ENCODE results near the gene ARHGAP19.

Gene ARHGAP19

DNA sequence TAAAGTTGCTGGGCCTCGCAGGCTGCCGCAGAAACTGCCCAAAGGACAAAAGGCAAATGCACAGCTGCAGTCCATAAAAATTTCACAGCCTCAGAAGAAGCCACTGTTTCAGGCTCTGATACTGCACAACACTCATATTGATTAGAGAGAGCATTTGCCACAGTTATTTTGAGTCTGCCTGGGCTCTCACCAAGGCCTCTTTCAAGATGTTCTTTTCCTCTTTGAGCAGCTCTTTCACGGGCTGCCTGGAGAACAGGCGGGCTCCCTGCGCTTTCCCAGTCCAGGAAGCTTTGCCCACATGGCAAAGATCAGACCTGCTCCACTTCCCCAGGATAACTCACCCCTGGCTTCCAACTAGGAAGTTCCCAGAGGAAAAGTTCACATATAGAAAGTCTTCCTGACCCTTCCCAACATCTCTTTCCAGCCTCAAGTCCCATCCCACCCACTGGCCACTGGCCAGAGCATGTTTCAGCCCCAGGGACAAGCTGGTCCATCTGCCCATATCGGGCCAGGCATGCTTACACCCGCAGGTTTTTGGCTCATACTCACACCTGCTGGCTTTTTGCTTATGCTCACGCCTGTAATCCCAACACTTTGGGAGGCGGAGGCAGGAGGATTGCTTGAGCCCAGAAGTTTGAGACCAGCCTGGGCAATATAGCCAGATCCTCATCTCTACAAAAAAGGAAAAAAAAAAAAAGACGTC, 110.0 kb downstream of the ARHGAP19 start:
- in situ Hi-C loops (cut with HindIII; ENCODE audit: low pct_ligation_motif_present, low pct_unique_long_range_greater_than_20kb, low sequenced_read_pairs), result no loop called here
- DNase-seq, result no peak

DNA sequence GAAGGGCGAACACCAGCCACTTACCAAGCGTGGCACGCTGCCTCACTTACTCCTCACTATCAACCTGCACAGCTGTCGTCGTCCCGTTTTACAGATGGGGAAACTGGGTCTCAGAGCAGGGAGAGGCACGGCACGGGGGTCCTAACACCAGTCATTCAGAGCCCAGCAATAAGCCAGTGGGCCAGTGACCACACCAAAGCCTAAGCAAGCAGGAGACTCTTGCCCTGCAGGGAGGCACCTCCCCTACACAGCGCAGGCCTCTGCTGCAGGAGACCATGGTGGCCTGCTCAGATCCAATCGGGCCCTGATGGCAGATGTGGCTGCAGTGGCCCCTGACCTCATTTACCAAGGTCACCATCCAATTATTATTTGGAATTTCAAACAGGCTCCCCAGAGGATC, 111.5 kb downstream of the ARHGAP19 start:
- no peak for DNase-seq
- in situ Hi-C loops (cut with HindIII; ENCODE audit: low pct_ligation_motif_present, low pct_unique_long_range_greater_than_20kb, low sequenced_read_pairs), result no loop called here

DNA sequence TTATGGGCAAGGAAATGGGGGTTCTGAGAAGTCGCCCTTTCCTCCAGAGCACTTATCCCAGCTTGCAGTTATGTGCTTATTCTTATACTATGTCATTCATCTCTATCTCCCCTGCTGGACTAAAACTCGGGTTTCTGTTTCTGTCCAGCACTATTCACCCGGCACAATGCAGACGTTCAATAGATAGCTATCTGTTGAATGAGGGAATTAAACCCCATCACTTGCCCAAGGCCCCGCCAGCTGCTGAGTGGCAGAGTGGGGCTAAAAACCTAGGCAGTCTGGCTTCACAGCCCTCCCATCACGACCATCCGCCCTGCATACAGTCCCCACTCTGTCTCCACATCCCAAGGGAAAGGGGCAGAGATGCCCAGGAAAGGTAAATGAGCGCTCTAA, 112.1 kb downstream of the ARHGAP19 start:
- in situ Hi-C loops (cut with HindIII; ENCODE audit: low pct_ligation_motif_present, low pct_unique_long_range_greater_than_20kb, low sequenced_read_pairs), result no loop called here
- no peak for DNase-seq

DNA sequence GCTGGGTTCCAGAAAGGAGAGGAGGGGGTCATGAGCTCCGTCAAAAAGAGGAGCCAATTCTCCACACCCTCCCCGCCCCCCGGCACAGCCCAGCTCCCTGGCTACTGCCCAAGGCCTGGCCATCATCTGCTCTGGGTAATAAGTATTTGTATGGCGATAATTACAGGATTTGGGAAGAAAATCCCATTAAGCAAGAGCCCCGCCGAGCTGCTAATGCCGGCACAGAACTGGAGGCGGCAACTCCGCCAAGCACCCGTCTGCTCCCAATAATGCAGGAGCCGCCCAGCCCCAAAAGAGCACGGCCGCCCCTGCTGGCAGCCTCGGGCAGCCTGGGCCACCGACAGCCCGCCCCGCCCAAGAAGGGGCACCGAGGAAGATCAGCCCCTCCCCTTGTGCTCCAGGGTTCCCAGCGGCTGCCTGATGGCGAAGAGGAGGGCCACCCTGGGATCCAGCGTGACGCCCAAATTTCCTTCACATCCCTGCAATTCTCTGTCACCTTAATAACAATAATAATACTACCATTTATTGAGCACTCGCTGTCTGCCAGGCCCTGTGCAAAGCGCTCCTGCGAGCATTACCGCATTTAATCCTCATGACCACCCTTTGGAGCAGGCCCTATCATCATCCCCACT, 112.6 kb downstream of the ARHGAP19 start:
- no peak for DNase-seq
- in situ Hi-C loops (cut with HindIII; ENCODE audit: low pct_ligation_motif_present, low pct_unique_long_range_greater_than_20kb, low sequenced_read_pairs), result no loop called here

DNA sequence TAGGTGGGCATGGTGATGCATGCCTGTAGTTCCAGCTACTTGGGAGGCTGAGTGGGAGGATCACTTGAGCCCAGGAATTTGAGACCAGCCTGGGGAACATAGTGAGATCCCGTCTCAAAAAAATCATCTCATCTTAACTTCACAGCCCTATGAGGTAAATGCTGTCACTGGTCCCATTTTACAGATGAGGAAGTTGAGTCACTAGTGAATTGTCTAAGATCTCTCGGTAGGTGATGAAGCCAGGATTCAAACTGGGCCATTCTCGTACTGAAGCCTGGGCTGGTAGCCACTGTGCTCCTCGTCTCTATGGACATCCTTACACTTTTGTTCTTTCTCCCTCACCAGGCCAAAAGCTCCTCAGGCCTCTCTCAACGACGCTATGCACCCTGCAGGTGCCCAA, 113.1 kb downstream of the ARHGAP19 start:
- no peak for DNase-seq
- in situ Hi-C loops (cut with HindIII; ENCODE audit: low pct_ligation_motif_present, low pct_unique_long_range_greater_than_20kb, low sequenced_read_pairs), result no loop called here

DNA sequence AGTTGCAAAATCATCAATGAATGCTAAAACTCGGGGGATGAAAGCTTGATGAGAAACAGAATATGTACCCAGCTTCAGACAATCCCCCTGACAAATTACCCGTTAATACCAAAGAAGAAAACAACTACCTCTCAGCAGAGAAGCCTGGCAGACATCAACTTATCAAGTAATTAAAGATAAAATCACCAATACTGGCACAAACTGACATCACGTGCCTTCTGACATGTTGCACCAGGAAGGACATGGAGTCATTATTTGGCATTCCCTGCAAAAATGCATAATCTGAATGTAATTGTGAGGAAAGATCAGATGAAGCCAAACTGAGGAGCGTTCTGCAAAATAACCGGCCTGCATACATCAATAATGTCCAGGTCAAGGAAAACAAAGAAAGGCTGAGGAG, 114.4 kb downstream of the ARHGAP19 start:
- no peak for DNase-seq
- in situ Hi-C loops (cut with HindIII; ENCODE audit: low pct_ligation_motif_present, low pct_unique_long_range_greater_than_20kb, low sequenced_read_pairs), result no loop called here

DNA sequence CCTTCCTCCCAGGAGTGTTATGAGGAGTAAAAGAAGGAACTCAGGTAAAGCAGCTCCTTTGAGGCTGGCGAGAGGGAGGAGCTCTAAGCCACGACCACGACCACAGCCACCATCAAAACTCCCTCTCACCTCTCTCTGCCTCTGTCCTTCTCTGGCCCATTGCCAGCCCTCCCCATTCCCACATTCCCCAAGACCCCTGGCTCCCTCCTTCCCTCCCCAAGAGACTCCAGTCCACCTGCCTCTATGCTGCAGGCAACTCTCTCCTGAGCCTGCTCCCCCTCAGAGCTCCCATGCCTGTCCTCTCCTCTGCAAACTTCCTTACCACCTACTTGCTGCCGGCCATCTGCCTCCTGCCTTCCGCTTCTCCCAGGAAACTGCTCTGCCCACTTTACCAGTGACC, 116.2 kb downstream of the ARHGAP19 start:
- in situ Hi-C loops (cut with HindIII; ENCODE audit: low pct_ligation_motif_present, low pct_unique_long_range_greater_than_20kb, low sequenced_read_pairs), result no loop called here
- DNase-seq, result no peak

DNA sequence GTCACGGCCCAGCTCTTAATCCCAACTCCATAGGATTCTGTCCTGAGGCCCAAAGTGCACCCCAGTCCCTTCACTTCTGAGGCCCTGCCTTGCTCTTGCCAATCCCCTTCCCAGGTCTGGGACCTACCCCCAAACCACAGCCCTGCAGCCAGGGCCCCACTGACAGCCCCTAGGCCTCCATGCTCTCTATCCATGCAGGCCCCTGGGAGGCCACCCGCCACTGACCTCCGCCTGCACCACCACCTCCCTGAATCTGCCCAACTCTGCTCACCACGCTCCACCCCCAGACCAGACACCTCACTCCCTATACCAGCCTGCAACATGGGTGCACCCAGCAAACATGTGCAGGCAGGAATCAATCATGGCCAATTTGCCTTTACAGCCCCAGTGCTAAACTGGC, 116.9 kb downstream of the ARHGAP19 start:
- no peak for DNase-seq
- in situ Hi-C loops (cut with HindIII; ENCODE audit: low pct_ligation_motif_present, low pct_unique_long_range_greater_than_20kb, low sequenced_read_pairs), result no loop called here

DNA sequence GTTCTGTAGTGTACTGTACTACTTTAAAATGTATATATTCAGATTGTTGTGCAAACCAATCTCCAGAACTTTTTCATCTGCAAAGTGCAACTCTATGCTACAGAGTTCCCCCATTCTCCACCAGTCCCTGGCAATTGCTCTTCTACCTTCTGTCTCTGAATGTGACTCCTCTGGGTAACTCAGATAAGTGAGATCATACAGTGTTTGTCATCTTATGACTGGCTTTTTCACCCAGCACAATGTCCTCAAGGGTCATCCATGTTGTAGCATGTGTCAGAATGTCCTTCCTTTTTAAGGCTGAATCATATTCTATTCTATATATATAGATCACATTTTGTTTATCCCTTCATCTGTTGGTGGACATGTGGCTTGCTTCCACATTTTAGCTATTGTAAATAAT, 117.5 kb downstream of the ARHGAP19 start:
- DNase-seq, result no peak
- in situ Hi-C loops (cut with HindIII; ENCODE audit: low pct_ligation_motif_present, low pct_unique_long_range_greater_than_20kb, low sequenced_read_pairs), result no loop called here

DNA sequence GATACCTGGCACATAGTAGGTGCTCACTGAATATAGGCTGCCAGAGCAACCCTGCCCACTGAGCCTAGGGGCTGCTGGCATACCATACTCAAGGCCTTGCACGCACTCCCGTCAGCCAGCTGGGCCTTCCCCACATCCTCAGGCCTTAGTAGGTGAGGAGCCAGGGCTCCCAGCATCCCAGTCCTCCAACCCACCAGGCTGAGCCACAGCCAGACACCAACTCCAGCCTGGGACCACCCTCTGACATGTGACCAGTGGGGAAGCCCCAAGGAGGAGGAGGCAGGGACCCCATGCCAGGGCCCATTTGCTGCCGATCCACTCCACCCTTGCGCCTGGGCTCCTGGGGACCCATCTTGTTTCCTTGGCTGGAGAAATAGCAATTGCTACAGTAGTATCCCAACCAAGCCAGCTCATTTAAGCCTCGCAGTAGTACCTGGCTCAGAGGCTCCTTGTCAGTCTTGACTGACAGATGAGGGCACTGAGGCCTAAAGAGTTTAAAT, 118.1 kb downstream of the ARHGAP19 start:
- DNase-seq, result no peak
- in situ Hi-C loops (cut with HindIII; ENCODE audit: low pct_ligation_motif_present, low pct_unique_long_range_greater_than_20kb, low sequenced_read_pairs), result no loop called here

DNA sequence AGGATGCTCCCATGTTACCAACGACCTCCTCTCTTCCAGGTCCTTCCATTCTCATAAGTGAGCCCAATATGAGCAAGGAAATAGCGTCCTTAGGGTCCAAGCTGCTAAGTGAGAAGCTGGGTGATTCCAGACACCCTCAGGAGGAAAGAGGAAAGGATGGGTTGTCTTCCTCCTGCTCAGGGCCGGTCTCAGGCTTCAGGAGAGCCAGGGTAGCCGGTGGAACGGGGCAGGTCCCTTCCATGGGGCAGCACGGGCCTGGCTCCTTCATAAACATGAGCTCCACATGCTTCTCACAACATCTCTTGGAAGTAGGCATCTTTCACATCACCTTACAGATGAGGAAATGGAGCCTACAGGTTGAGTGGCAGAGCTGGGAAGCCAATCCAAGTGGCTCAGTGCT, 119.4 kb downstream of the ARHGAP19 start:
- in situ Hi-C loops (cut with HindIII; ENCODE audit: low pct_ligation_motif_present, low pct_unique_long_range_greater_than_20kb, low sequenced_read_pairs), result no loop called here
- DNase-seq, result no peak
